SK-N-SH treated with all-trans-retinoic acid at 6 μM for 48 hours (cell line): ENCODE measurements around the gene SMARCAD1.
A peak's percentile ranks its signal among the peaks of the same experiment; 100 is the strongest.

Experiments
- ATAC-seq: fragments of 200-7000 bp; cut with Tn5 transposase; 3 replicates; pipeline ENCODE4 v1.9.1; 2020; ENCODE audit warnings: mild to moderate bottlenecking, moderate library complexity
- ARNTL ChIP-seq: fragments of 450-650 bp; formaldehyde crosslinking; IDR thresholded peaks from 2 replicates; pipeline ENCODE4 v1.5.0; 2020; ENCODE audit warnings: low read depth, mild to moderate bottlenecking, moderate library complexity, borderline replicate concordance
- BACH2 ChIP-seq: fragments of 250-450 bp; sonication (Bioruptor Pico); IDR thresholded peaks from 2 replicates; pipeline ENCODE4 v1.9.0; 2021; ENCODE audit warnings: mild to moderate bottlenecking, borderline replicate concordance
- CSDC2 ChIP-seq: fragments of 250-450 bp; sonication (Bioruptor Pico); IDR thresholded peaks from 2 replicates; pipeline ENCODE4 v1.5.0; 2020; ENCODE audit warnings: mild to moderate bottlenecking, moderate library complexity
- ESRRG ChIP-seq: fragments of 250-450 bp; sonication (Bioruptor Pico); IDR thresholded peaks from 2 replicates; pipeline ENCODE4 v1.6.1; 2021; ENCODE audit warnings: mild to moderate bottlenecking
- GLIS3 ChIP-seq: fragments of 250-450 bp; sonication (Bioruptor Pico); IDR thresholded peaks from 2 replicates; pipeline ENCODE4 v1.5.0; 2020; ENCODE audit warnings: mild to moderate bottlenecking, moderate library complexity
- ISL1 ChIP-seq: fragments of 250-450 bp; sonication (Bioruptor Pico); IDR thresholded peaks from 2 replicates; pipeline ENCODE4 v2.1.2; 2022; ENCODE audit warnings: mild to moderate bottlenecking, moderate library complexity
- OSR1 ChIP-seq: fragments of 250-450 bp; sonication (Bioruptor Pico); IDR thresholded peaks from 2 replicates; pipeline ENCODE4 v1.8.0; 2022; ENCODE audit warnings: moderate library complexity, mild to moderate bottlenecking, inconsistent platforms
- PPARA ChIP-seq: fragments of 250-450 bp; sonication (Bioruptor Pico); IDR thresholded peaks from 2 replicates; pipeline ENCODE4 v1.5.0; 2020; ENCODE audit warnings: mild to moderate bottlenecking, borderline replicate concordance
- RARB ChIP-seq: fragments of 250-450 bp; sonication (Bioruptor Pico); IDR thresholded peaks from 2 replicates; pipeline ENCODE4 v1.8.0; 2021; ENCODE audit warnings: mild to moderate bottlenecking, moderate library complexity
- SNAI2 ChIP-seq: fragments of 250-450 bp; sonication (Bioruptor Pico); IDR thresholded peaks from 2 replicates; pipeline ENCODE4 v1.5.0; 2020; ENCODE audit warnings: mild to moderate bottlenecking, moderate library complexity
- TCF4 ChIP-seq: fragments of 250-450 bp; sonication (Bioruptor Pico); IDR thresholded peaks from 2 replicates; pipeline ENCODE4 v1.8.0; 2021; ENCODE audit warnings: mild to moderate bottlenecking, moderate library complexity, borderline replicate concordance
- TOX ChIP-seq: fragments of 250-450 bp; sonication (Bioruptor Pico); IDR thresholded peaks from 2 replicates; pipeline ENCODE4 v1.8.0; 2021; ENCODE audit warnings: mild to moderate bottlenecking, moderate library complexity, borderline replicate concordance
- ZC3H10 ChIP-seq: fragments of 250-450 bp; sonication (Bioruptor Pico); IDR thresholded peaks from 2 replicates; pipeline ENCODE4 v1.5.1; 2021; ENCODE audit warnings: mild to moderate bottlenecking, moderate library complexity
- ZFP3 ChIP-seq: fragments of 250-450 bp; sonication (Bioruptor Pico); IDR thresholded peaks from 2 replicates; pipeline ENCODE4 v1.5.0; 2020; ENCODE audit warnings: mild to moderate bottlenecking, moderate library complexity
- ZFP30 ChIP-seq: fragments of 450-650 bp; formaldehyde crosslinking; IDR thresholded peaks from 2 replicates; pipeline ENCODE4 v1.5.0; 2022; ENCODE audit warnings: mild to moderate bottlenecking, moderate library complexity
- ZNF565 ChIP-seq: fragments of 450-650 bp; formaldehyde crosslinking; conservative IDR thresholded peaks from 2 replicates; pipeline ENCODE4 v1.5.0; 2020; ENCODE audit warnings: low read depth, mild to moderate bottlenecking, moderate library complexity
- ZNF70 ChIP-seq: fragments of 450-650 bp; formaldehyde crosslinking; IDR thresholded peaks from 2 replicates; pipeline ENCODE4 v1.5.0; 2020; ENCODE audit warnings: mild to moderate bottlenecking, moderate library complexity
- ZNF8 ChIP-seq: fragments of 450-650 bp; formaldehyde crosslinking; IDR thresholded peaks from 2 replicates; pipeline ENCODE4 v1.5.0; 2020; ENCODE audit warnings: mild to moderate bottlenecking, moderate library complexity
- TF ChIP-seq, protein P1 (sequence below): fragments of 250-450 bp; sonication (Bioruptor Pico); IDR thresholded peaks from 2 replicates; pipeline ENCODE4 v1.5.1; 2021; ENCODE audit warnings: mild to moderate bottlenecking, moderate library complexity
- TF ChIP-seq, protein P2 (sequence below): fragments of 250-450 bp; sonication (Bioruptor Pico); IDR thresholded peaks from 2 replicates; pipeline ENCODE4 v1.5.1; 2020; ENCODE audit warnings: low read depth, mild to moderate bottlenecking, moderate library complexity
- TF ChIP-seq, protein P3 (sequence below): fragments of 250-450 bp; sonication (Bioruptor Pico); IDR thresholded peaks from 2 replicates; pipeline ENCODE4 v1.8.0; 2020; ENCODE audit warnings: mild to moderate bottlenecking, moderate library complexity, borderline replicate concordance
- TF ChIP-seq, protein P4 (sequence below): fragments of 250-450 bp; sonication (Bioruptor Pico); IDR thresholded peaks from 2 replicates; pipeline ENCODE4 v1.5.0; 2020; ENCODE audit warnings: mild to moderate bottlenecking, moderate library complexity
- TF ChIP-seq, protein P5 (sequence below): fragments of 250-450 bp; sonication (Bioruptor Pico); IDR thresholded peaks from 2 replicates; pipeline ENCODE4 v1.8.0; 2021; ENCODE audit warnings: low read depth, mild to moderate bottlenecking, moderate library complexity, borderline replicate concordance

SMARCAD1 gene

DNA sequence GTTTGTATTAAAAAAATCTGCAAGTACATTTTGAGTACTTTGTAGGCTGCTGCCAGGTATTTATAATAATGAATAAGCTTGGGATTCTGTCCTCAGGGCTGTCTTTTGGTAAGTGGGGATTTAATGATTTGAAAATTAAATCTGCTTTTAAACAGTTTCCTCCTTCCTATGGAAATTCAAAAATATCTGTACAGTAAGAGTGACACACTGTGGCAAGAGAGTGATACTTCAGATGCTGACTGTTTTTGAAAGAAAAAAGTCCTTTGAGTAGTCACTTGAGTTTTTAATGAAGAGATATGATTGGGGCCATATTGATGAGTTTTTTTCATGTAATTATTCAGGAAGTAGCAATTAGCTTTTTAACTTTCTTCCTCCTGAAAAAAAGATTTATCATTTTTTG, 49.2 kb downstream of the SMARCAD1 start:
- no peak for TF ChIP-seq GLIS3 (CRISPR knock-in tag)
- no peak for TF ChIP-seq OSR1 (CRISPR knock-in tag)
- TF ChIP-seq, protein P1, sequence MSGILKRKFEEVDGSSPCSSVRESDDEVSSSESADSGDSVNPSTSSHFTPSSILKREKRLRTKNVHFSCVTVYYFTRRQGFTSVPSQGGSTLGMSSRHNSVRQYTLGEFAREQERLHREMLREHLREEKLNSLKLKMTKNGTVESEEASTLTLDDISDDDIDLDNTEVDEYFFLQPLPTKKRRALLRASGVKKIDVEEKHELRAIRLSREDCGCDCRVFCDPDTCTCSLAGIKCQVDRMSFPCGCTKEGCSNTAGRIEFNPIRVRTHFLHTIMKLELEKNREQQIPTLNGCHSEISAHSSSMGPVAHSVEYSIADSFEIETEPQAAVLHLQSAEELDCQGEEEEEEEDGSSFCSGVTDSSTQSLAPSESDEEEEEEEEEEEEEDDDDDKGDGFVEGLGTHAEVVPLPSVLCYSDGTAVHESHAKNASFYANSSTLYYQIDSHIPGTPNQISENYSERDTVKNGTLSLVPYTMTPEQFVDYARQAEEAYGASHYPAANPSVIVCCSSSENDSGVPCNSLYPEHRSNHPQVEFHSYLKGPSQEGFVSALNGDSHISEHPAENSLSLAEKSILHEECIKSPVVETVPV (CRISPR knock-in tag): no peak
- TF ChIP-seq, protein P2, sequence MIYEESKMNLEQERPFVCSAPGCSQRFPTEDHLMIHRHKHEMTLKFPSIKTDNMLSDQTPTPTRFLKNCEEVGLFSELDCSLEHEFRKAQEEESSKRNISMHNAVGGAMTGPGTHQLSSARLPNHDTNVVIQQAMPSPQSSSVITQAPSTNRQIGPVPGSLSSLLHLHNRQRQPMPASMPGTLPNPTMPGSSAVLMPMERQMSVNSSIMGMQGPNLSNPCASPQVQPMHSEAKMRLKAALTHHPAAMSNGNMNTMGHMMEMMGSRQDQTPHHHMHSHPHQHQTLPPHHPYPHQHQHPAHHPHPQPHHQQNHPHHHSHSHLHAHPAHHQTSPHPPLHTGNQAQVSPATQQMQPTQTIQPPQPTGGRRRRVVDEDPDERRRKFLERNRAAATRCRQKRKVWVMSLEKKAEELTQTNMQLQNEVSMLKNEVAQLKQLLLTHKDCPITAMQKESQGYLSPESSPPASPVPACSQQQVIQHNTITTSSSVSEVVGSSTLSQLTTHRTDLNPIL: no peak
- no peak for TF ChIP-seq ZNF70 (CRISPR knock-in tag)
- TF ChIP-seq RARB (CRISPR knock-in tag): no peak
- no peak for TF ChIP-seq ZC3H10 (CRISPR knock-in tag)
- TF ChIP-seq TOX (CRISPR knock-in tag): no peak
- TF ChIP-seq ZNF8: no peak
- no peak for TF ChIP-seq BACH2 (CRISPR knock-in tag)
- TF ChIP-seq ARNTL (CRISPR knock-in tag): no peak
- TF ChIP-seq, protein P3, sequence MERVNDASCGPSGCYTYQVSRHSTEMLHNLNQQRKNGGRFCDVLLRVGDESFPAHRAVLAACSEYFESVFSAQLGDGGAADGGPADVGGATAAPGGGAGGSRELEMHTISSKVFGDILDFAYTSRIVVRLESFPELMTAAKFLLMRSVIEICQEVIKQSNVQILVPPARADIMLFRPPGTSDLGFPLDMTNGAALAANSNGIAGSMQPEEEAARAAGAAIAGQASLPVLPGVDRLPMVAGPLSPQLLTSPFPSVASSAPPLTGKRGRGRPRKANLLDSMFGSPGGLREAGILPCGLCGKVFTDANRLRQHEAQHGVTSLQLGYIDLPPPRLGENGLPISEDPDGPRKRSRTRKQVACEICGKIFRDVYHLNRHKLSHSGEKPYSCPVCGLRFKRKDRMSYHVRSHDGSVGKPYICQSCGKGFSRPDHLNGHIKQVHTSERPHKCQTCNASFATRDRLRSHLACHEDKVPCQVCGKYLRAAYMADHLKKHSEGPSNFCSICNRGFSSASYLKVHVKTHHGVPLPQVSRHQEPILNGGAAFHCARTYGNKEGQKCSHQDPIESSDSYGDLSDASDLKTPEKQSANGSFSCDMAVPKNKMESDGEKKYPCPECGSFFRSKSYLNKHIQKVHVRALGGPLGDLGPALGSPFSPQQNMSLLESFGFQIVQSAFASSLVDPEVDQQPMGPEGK (CRISPR knock-in tag): no peak
- peak; percentile 36; the same call in 1 of the 3 replicates for ATAC-seq

DNA sequence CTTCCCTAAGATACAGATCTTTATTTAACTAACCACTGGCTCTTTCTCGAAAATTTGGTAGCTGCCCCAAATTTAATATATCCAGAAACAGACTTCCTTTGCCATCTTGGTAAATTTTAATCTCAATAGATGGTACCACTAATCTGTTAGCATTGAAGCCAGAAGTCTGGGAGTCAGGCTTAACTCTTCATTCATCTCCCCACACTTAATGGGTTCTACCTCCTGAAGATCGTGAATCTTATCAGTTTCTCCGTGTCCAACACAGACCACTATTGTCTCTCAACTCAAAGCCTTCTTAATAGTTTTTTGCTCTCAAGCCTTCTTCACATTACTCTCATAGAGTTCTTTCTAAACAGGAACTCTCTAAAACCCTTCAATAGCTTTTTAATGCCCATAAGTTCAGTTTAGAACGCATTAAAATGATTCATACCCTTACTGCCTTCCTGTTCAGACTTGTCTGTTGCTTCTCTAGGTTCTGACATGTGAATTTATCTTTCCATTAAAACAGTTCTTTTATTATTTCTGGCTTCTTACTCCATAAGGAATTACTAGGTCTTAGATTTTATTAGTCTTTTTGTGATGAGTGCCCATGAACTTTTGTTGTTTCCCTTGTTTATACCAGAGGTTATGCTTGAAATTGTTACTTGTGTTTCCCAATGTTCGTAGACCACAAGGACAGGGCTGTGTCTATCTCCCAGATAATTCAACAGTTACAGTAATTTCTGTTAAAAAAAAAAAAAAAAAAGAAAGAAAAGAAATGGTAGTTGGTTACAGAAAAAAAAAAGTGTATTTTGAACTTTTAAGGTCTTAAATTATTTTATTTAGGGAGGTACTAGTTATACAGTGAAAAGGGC, 54.7 kb downstream of the SMARCAD1 start:
- peak; percentile 49; the same call in 2 of the 3 replicates for ATAC-seq
- no peak for TF ChIP-seq BACH2 (CRISPR knock-in tag)
- TF ChIP-seq ZNF565 (CRISPR knock-in tag): no peak
- TF ChIP-seq, protein P3 (CRISPR knock-in tag): peak; percentile 76; the same call in 1 of the 2 replicates
- TF ChIP-seq GLIS3 (CRISPR knock-in tag): peak; percentile 39; the same call in 1 of the 2 replicates
- TF ChIP-seq ZNF70 (CRISPR knock-in tag): no peak
- TF ChIP-seq CSDC2 (CRISPR knock-in tag): no peak
- TF ChIP-seq, protein P4, sequence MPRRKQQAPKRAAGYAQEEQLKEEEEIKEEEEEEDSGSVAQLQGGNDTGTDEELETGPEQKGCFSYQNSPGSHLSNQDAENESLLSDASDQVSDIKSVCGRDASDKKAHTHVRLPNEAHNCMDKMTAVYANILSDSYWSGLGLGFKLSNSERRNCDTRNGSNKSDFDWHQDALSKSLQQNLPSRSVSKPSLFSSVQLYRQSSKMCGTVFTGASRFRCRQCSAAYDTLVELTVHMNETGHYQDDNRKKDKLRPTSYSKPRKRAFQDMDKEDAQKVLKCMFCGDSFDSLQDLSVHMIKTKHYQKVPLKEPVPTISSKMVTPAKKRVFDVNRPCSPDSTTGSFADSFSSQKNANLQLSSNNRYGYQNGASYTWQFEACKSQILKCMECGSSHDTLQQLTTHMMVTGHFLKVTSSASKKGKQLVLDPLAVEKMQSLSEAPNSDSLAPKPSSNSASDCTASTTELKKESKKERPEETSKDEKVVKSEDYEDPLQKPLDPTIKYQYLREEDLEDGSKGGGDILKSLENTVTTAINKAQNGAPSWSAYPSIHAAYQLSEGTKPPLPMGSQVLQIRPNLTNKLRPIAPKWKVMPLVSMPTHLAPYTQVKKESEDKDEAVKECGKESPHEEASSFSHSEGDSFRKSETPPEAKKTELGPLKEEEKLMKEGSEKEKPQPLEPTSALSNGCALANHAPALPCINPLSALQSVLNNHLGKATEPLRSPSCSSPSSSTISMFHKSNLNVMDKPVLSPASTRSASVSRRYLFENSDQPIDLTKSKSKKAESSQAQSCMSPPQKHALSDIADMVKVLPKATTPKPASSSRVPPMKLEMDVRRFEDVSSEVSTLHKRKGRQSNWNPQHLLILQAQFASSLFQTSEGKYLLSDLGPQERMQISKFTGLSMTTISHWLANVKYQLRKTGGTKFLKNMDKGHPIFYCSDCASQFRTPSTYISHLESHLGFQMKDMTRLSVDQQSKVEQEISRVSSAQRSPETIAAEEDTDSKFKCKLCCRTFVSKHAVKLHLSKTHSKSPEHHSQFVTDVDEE: no peak
- TF ChIP-seq, protein P2: peak; percentile 26; the same call in 1 of the 2 replicates
- TF ChIP-seq PPARA (CRISPR knock-in tag): no peak
- no peak for TF ChIP-seq ZFP30 (CRISPR knock-in tag)
- no peak for TF ChIP-seq ARNTL (CRISPR knock-in tag)
- peak; percentile 38; the same call in 1 of the 2 replicates for TF ChIP-seq SNAI2
- 0 out of 2 replicates have a peak, but pooled peaks have one; percentile 50 for TF ChIP-seq ESRRG (CRISPR knock-in tag)
- TF ChIP-seq RARB (CRISPR knock-in tag): no peak
- TF ChIP-seq TCF4: no peak
- TF ChIP-seq TOX (CRISPR knock-in tag): no peak
- 0 out of 2 replicates have a peak, but pooled peaks have one; percentile 52 for TF ChIP-seq ZC3H10 (CRISPR knock-in tag)
- TF ChIP-seq, protein P5, sequence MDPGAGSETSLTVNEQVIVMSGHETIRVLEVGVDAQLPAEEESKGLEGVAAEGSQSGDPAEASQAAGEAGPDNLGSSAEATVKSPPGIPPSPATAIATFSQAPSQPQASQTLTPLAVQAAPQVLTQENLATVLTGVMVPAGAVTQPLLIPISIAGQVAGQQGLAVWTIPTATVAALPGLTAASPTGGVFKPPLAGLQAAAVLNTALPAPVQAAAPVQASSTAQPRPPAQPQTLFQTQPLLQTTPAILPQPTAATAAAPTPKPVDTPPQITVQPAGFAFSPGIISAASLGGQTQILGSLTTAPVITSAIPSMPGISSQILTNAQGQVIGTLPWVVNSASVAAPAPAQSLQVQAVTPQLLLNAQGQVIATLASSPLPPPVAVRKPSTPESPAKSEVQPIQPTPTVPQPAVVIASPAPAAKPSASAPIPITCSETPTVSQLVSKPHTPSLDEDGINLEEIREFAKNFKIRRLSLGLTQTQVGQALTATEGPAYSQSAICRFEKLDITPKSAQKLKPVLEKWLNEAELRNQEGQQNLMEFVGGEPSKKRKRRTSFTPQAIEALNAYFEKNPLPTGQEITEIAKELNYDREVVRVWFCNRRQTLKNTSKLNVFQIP (CRISPR knock-in tag): no peak
- TF ChIP-seq ZFP3: no peak
- TF ChIP-seq ISL1: peak; percentile 99
- TF ChIP-seq, protein P1 (CRISPR knock-in tag): no peak
- TF ChIP-seq OSR1 (CRISPR knock-in tag): no peak
- TF ChIP-seq ZNF8: no peak; the same call in 1 of the 2 replicates
